Measurements from ENCODE around the gene FOXJ3. TPM values are rescaled to one million over a fixed set of nuclear protein-coding genes. Genes with fewer than 3 reads are reported as not detected.

FOXJ3 gene
- total RNA-seq, 3 donors from 2014 or later: 52.6 to 82.7 (median 57.7) TPM

- intact Hi-C loops (cut with DNase I; ENCODE audit: low total_unique reads): loop anchor here (5.0 kb wide), 1 partner anchor 123 kb away; no protein-coding TSS in a partner anchor
- no peak for DNase-seq (ENCODE audit: low spot score in 2 of 2)
- peaks cover 0 to 3% of the 10 kb centered on the region in 2 donors for H3K27me3 ChIP-seq
- TF ChIP-seq POLR2A (IDR thresholded peaks at IDR 0.05): no peak
- TF ChIP-seq POLR2AphosphoS5 (IDR thresholded peaks at IDR 0.05): no peak
- no peak for TF ChIP-seq CTCF (IDR thresholded peaks at IDR 0.05)
- no peak overlapping the region for H3K27ac ChIP-seq
- H3K36me3 ChIP-seq: no peaks in the 10 kb centered on the region
- peaks cover 0 to 7% of the 10 kb centered on the region in 2 donors for H3K4me1 ChIP-seq
- no peak overlapping the region for H3K4me3 ChIP-seq
- H3K9me3 ChIP-seq: no peaks in the 10 kb centered on the region
These were observed 189.7 kb downstream of the FOXJ3 start for GRCh38 chr1:42145389-42145716.

DNA sequence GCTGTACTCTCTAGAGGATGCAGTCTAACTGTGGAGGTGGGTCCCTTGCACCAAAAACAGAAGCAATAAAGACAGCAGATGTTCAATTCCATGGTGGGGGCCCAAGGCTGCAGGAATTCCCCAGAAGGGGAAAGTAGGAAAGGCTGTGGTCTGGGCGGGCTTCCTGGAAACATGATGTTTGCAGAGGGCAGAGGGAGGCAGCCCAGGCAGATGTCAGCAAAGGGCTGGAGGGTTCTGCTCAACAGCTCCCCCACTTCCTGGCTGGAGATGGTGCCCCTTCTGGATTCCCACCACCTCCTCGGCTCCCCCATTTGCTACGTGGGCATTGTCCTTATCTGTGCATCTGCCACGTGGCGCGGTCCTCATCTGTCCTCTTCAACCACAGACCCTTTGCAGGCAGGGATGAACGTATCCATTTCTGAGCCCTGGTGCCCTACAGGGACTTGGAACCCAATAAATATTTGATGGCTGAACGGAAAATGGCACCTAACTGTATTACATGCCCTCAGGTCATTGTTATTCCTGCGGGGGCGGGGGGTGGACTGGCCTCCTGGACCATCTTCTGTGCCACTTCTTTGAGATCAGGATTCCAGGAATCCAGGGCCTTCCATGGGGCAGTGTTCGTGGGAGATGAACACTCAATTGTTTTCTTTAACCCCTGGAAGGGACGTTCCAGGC is 190.2 kb downstream of the FOXJ3 start:
- Histone ChIP-seq H3K4me1 (peaks cover 0 to 7% of the 10 kb centered on the region in 2 donors), H3K27ac (no peak overlapping the region), H3K36me3 (no peaks in the 10 kb centered on the region), H3K9me3 (no peaks in the 10 kb centered on the region), H3K27me3 (peaks cover 0 to 3% of the 10 kb centered on the region in 2 donors), H3K4me3 (no peak overlapping the region)
- intact Hi-C loops (cut with DNase I; ENCODE audit: low total_unique reads): loop anchor here (5.0 kb wide), 1 partner anchor 123 kb away; no protein-coding TSS in a partner anchor
- DNase-seq (ENCODE audit: low spot score in 2 of 2): no peak
- TF ChIP-seq POLR2AphosphoS5 (IDR thresholded peaks at IDR 0.05) (no peak), CTCF (IDR thresholded peaks at IDR 0.05) (no peak), POLR2A (IDR thresholded peaks at IDR 0.05) (no peak)

- TF ChIP-seq POLR2A (IDR thresholded peaks at IDR 0.05): no peak
- no peak for TF ChIP-seq CTCF (IDR thresholded peaks at IDR 0.05)
- TF ChIP-seq POLR2AphosphoS5 (IDR thresholded peaks at IDR 0.05): no peak
- H3K4me1 ChIP-seq: peaks cover 0 to 7% of the 10 kb centered on the region in 2 donors
- H3K9me3 ChIP-seq: no peaks in the 10 kb centered on the region
- peak overlapping the region in 1 of 2 donors; percentile 25 for H3K27ac ChIP-seq
- DNase-seq (ENCODE audit: low spot score in 2 of 2): no peak
- H3K27me3 ChIP-seq: peaks cover 0 to 3% of the 10 kb centered on the region in 2 donors
- no peak overlapping the region for H3K4me3 ChIP-seq
- no peaks in the 10 kb centered on the region for H3K36me3 ChIP-seq
- intact Hi-C loops (cut with DNase I; ENCODE audit: low total_unique reads): no loop called here
These were observed 190.9 kb downstream of the FOXJ3 start for GRCh38 chr1:42143896-42144710.

DNA sequence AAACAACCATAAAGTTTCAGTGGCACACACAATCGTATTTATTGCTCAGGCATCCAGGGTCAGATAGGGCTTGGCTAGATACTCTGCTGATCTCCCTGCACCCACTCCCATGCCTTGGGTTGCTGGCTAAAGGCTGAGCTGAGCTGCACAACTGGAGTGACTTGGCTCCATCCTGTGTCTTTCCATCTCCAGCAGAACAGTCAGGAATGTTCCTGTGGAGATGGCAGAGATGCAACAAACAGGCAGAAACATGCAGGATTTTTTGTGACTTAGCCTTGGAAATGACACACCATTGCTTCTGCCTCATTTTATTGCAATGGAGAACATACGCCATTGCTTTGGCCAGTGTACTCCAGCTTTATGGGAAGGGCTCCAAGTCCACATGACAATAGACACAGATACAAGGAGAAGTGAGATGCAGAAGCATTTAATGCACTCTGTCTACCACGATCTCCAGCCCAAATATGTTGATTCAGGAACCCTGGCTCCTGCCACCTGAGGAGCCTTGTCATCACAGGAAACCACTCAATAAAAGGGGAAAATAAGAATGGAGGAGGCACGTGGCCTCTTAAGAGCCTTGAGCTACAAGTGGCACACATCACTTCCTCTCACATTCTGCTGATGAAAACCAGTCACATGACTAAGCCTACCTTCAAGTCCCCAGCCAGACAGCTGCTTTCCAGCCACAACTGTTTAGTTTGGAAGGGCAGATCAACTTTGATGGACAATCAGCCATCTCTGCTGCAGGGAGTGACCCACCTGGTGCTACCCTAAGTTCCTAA is 191.9 kb downstream of the FOXJ3 start:
- peaks cover 0 to 3% of the 10 kb centered on the region in 2 donors for H3K27me3 ChIP-seq
- no peak overlapping the region for H3K4me3 ChIP-seq
- TF ChIP-seq POLR2AphosphoS5 (IDR thresholded peaks at IDR 0.05): no peak
- no peak for TF ChIP-seq POLR2A (IDR thresholded peaks at IDR 0.05)
- TF ChIP-seq CTCF (IDR thresholded peaks at IDR 0.05): no peak
- H3K4me1 ChIP-seq: peaks cover 0 to 7% of the 10 kb centered on the region in 2 donors
- H3K36me3 ChIP-seq: no peaks in the 10 kb centered on the region
- intact Hi-C loops (cut with DNase I; ENCODE audit: low total_unique reads): no loop called here
- no peak for DNase-seq (ENCODE audit: low spot score in 2 of 2)
- H3K9me3 ChIP-seq: no peaks in the 10 kb centered on the region
- H3K27ac ChIP-seq: peak overlapping the region in 1 of 2 donors; percentile 25

All from breast epithelium (tissue), 4 donors.